HL-60 (cell line): ENCODE results near the gene ZSCAN5A.
"Not testable (repeated sequence)": the region's sequence is repeated elsewhere in the genome, so short reads cannot be mapped to it uniquely, and the experiment has no call there.

Source experiments
- DNase-seq, 2 experiments: peaks; one replicate each; pipeline ENCODE4 v3.0.0-alpha.2; 2010 to 2020; ENCODE audit warnings: low read depth in 1 of 2, low spot score in 1 of 2
- H3K27ac ChIP-seq: fragments of 250-450 bp; sonication (Bioruptor Pico); replicated peaks from 2 replicates; pipeline ENCODE4 v1.5.1; 2020; ENCODE audit warnings: mild to moderate bottlenecking, moderate library complexity
- H3K27me3 ChIP-seq: fragments of 250-450 bp; sonication (Bioruptor Pico); 2 replicates; pipeline ENCODE4 v1.5.1; 2021; ENCODE audit warnings: mild to moderate bottlenecking, moderate library complexity; ENCODE audit not compliant: insufficient read depth, poor library complexity, severe bottlenecking
- H3K4me3 ChIP-seq: replicated peaks from 2 replicates; pipeline ENCODE4 v1.5.1; 2011; ENCODE audit warnings: mild to moderate bottlenecking, control low read depth, low read length; ENCODE audit not compliant: insufficient read depth
- CTCF ChIP-seq: IDR thresholded peaks from one replicate; pipeline ENCODE4 v1.5.1; 2011; ENCODE audit warnings: low read length, control low read depth, inconsistent platforms; ENCODE audit not compliant: insufficient read depth
- GABPA ChIP-seq: IDR thresholded peaks from 2 replicates; pipeline ENCODE4 v1.6.1; 2012; ENCODE audit warnings: low read depth
- POLR2AphosphoS5 ChIP-seq: IDR thresholded peaks from 2 replicates; pipeline ENCODE4 v1.6.1; 2012; ENCODE audit warnings: low read depth
- REST ChIP-seq: IDR thresholded peaks from 2 replicates; pipeline ENCODE4 v1.6.1; 2012; ENCODE audit warnings: low read depth; ENCODE audit not compliant: insufficient replicate concordance
- SPI1 ChIP-seq: IDR thresholded peaks from 2 replicates; pipeline ENCODE4 v1.6.1; 2012; ENCODE audit warnings: low read depth, mild to moderate bottlenecking, borderline replicate concordance

ZSCAN5A gene

GRCh38 chr19:56309511-56310185 lies 5.0 kb downstream of the ZSCAN5A start:
- no peak overlapping the region for H3K27ac ChIP-seq
- TF ChIP-seq CTCF (peak; percentile 68), SPI1 (0 out of 2 replicates have a peak, but pooled peaks have one; percentile 12), REST (no peak), GABPA (no peak), POLR2AphosphoS5 (no peak)
- H3K27me3 ChIP-seq: no peaks in the 10 kb centered on the region
- peak; percentile 47 to 78 for DNase-seq
- no peak overlapping the region for H3K4me3 ChIP-seq

- DNase-seq: no peak
Measured at GRCh38 chr19:56308792-56309191, 5.8 kb downstream of the ZSCAN5A start.

GRCh38 chr19:56307062-56307461 lies 7.6 kb downstream of the ZSCAN5A start:
- not testable (repeated sequence) for H3K27ac ChIP-seq, H3K27me3 ChIP-seq, H3K4me3 ChIP-seq, DNase-seq

More at GRCh38 chr19:56308792-56309191, 5.8 kb downstream of the ZSCAN5A start:
- Histone ChIP-seq H3K4me3 (no peak overlapping the region), H3K27ac (no peak overlapping the region), H3K27me3 (no peaks in the 10 kb centered on the region)
- no peak for TF ChIP-seq CTCF
- no peak for TF ChIP-seq GABPA
- no peak for TF ChIP-seq SPI1
- no peak for TF ChIP-seq REST
- no peak for TF ChIP-seq POLR2AphosphoS5

- no peak for DNase-seq
- TF ChIP-seq REST: no peak
- TF ChIP-seq GABPA: no peak
- no peak for TF ChIP-seq POLR2AphosphoS5
- no peak for TF ChIP-seq CTCF
- TF ChIP-seq SPI1: no peak
- H3K27ac ChIP-seq: no peak overlapping the region
- H3K27me3 ChIP-seq: no peaks in the 10 kb centered on the region
- H3K4me3 ChIP-seq: no peak overlapping the region
Measured at GRCh38 chr19:56306016-56306415, 8.6 kb downstream of the ZSCAN5A start.
